Stomach (tissue), 9 donors: ENCODE results near the gene ING3. TPM values are rescaled to one million over a fixed set of nuclear protein-coding genes. Genes with fewer than 3 reads are reported as not detected.

Experiments
- DNase-seq, 2 donors: peaks; one replicate each; pipeline versions ENCODE4 v3.0.0 to v3.0.0-alpha.2; 2013 to 2019
- H3K27ac ChIP-seq, 5 donors: fragments of 200-600 bp in 4 of 5; sonication (generic) in 4 of 5; one replicate each; pipeline ENCODE4 v1.5.1; 2013 to 2019; ENCODE audit warnings: mild to moderate bottlenecking in 1 of 5, moderate library complexity in 1 of 5
- H3K27me3 ChIP-seq, 3 donors: fragments of 200-600 bp; sonication (generic); one replicate each; pipeline ENCODE4 v1.5.1; 2017 to 2019; ENCODE audit warnings: mixed run types in 1 of 3
- H3K36me3 ChIP-seq, 4 donors: fragments of 200-600 bp; sonication (generic); 1 replicate in 3 of 4; 2 replicates in 1 of 4; pipeline ENCODE4 v1.5.1; 2016 to 2019
- H3K4me1 ChIP-seq, 4 donors: fragments of 200-600 bp; sonication (generic); one replicate each; pipeline ENCODE4 v1.5.1; 2016 to 2019
- H3K4me3 ChIP-seq, 4 donors: fragments of 200-600 bp; sonication (generic) in 3 of 4; one replicate each; pipeline ENCODE4 v1.5.1; 2016 to 2019; ENCODE audit warnings: mild to moderate bottlenecking in 1 of 4
- H3K9me3 ChIP-seq, 4 donors: fragments of 200-600 bp; sonication (generic); one replicate each; pipeline ENCODE4 v1.5.1; 2016 to 2019
- EP300 ChIP-seq: sonication (generic); formaldehyde crosslinking; IDR thresholded peaks from one replicate; pipeline ENCODE4 v1.6.1; 2017; ENCODE audit warnings: antibody characterized with exemption
- POLR2A ChIP-seq, 4 donors: fragments of 450-650 bp; IDR thresholded peaks; one replicate each; pipeline ENCODE4 v1.6.1; 2016; ENCODE audit warnings: antibody characterized with exemption in 4 of 4, control low read depth in 2 of 4, mild to moderate bottlenecking in 1 of 4, moderate library complexity in 1 of 4
- POLR2AphosphoS5 ChIP-seq, 3 donors: sonication (generic); formaldehyde crosslinking; IDR thresholded peaks; one replicate each; pipeline ENCODE4 v1.6.1; 2016; ENCODE audit warnings: antibody characterized with exemption in 3 of 3
- whole genome bisulfite sequencing, 5 donors: extraction: QIAGEN DNeasy Blood & Tissue Kit in 3 of 5; methylation state at CpG; one replicate each; pipeline versions ENCODE4 v1.1.5 to v1.1.7; 2013 to 2018; 5-methylcytosine and 5-hydroxymethylcytosine counted together
- intact Hi-C: fragments of 100-400 bp; cut with DNase I; formaldehyde crosslinking; loops from one replicate; pipeline ENCODE4 v1.15.1; 2023; ENCODE audit warnings: low total_unique reads
- polyA plus RNA-seq, 3 donors: library from polyadenylated mRNA; stranded (reverse); fragments of 200-250 nt; gene quantifications; one replicate each; pipeline ENCODE4 v1.2.3, GENCODE V29; 2013
- total RNA-seq, 5 donors: library from RNA; depleted of rRNA; stranded (reverse); fragments of >200 nt; gene quantifications; one replicate each; pipeline versions ENCODE4 v1.1.0 to v1.2.3, GENCODE V29; 2014 to 2016
- TF ChIP-seq, protein P1 (sequence below), 7 experiments: fragments of 450-650 bp in 4 of 7; fragments of 200-600 bp in 3 of 7; sonication (generic) in 3 of 7; IDR thresholded peaks; one replicate each; pipeline ENCODE4 v1.5.1; 2016 to 2019; ENCODE audit warnings: antibody characterized with exemption in 7 of 7, control low read depth in 2 of 7, mild to moderate bottlenecking in 1 of 7
- donor health status: healthy with polysubstance abuse.
- donor health status: Bipolar disorder and iron deficiency.
- donor health status: healthy.

ING3 gene
- total and polyA plus RNA-seq, 8 donors = 6.3 to 37.1 (median 16.2) TPM

GRCh38 chr7:120949393-120949911 lies 1.1 kb upstream of the ING3 start:
- H3K27me3 ChIP-seq = no peaks in the 10 kb centered on the region
- peak overlapping the region; percentile 61 to 68 (median 66) for H3K4me3 ChIP-seq
- H3K9me3 ChIP-seq = no peaks in the 10 kb centered on the region
- H3K36me3 ChIP-seq = peaks cover 6 to 15% (median 11%) of the 10 kb centered on the region in 4 donors
- 40 to 51% (median 43%) methylated on average over 8 of the region's 8 CpGs for WGBS, 5 donors
- intact Hi-C loops = no loop called here
- no peak for DNase-seq
- H3K27ac ChIP-seq = peak overlapping the region in 2 of 5 donors; percentile 97 to 98
- TF ChIP-seq POLR2AphosphoS5 (IDR thresholded peaks at IDR 0.05) = no peak
- TF ChIP-seq, protein P1, sequence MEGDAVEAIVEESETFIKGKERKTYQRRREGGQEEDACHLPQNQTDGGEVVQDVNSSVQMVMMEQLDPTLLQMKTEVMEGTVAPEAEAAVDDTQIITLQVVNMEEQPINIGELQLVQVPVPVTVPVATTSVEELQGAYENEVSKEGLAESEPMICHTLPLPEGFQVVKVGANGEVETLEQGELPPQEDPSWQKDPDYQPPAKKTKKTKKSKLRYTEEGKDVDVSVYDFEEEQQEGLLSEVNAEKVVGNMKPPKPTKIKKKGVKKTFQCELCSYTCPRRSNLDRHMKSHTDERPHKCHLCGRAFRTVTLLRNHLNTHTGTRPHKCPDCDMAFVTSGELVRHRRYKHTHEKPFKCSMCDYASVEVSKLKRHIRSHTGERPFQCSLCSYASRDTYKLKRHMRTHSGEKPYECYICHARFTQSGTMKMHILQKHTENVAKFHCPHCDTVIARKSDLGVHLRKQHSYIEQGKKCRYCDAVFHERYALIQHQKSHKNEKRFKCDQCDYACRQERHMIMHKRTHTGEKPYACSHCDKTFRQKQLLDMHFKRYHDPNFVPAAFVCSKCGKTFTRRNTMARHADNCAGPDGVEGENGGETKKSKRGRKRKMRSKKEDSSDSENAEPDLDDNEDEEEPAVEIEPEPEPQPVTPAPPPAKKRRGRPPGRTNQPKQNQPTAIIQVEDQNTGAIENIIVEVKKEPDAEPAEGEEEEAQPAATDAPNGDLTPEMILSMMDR (IDR thresholded peaks at IDR 0.05) = no peak
- TF ChIP-seq POLR2A (IDR thresholded peaks at IDR 0.05) = no peak
- TF ChIP-seq EP300 = no peak
- peaks cover 15 to 38% (median 21%) of the 10 kb centered on the region in 4 donors for H3K4me1 ChIP-seq

DNA sequence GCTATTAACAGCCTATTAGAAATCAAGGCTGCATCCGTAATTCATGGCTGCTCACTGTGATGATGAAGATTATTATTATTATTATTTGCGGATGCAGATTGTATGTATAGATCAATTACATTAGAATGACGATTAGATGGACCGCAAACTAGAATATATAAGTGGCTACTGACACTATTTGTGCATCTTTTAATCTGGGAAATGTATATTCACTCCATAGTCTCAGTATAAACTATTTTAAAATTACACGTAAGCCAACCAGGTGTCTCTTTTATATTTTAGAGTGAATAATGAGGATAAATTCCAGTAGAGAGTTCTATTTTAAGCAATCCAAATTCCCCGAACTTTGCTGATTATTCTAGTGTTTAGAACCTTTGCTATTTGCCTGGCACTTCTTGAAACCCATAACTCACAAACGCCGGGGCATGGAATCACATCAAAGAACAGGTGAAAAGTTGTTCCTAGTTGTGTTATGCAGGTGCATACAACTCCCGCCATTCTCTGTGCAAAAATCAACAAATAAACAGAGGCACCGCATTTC lies 509 bp upstream of the ING3 start:
- Histone ChIP-seq H3K27ac (peak overlapping the region; percentile 64 to 98 (median 97)), H3K4me1 (peaks cover 15 to 42% (median 23%) of the 10 kb centered on the region in 4 donors), H3K9me3 (no peaks in the 10 kb centered on the region), H3K27me3 (no peaks in the 10 kb centered on the region), H3K4me3 (peak overlapping the region; percentile 61 to 68 (median 66)), H3K36me3 (peaks cover 6 to 21% (median 17%) of the 10 kb centered on the region in 4 donors)
- peak in 1 of 3 donors; percentile 54 for TF ChIP-seq POLR2AphosphoS5 (IDR thresholded peaks at IDR 0.05)
- no peak for TF ChIP-seq POLR2A (IDR thresholded peaks at IDR 0.05)
- intact Hi-C loops = no loop called here
- no peak for DNase-seq
- 0 to 3% (median 2%) methylated on average over 10 of the region's 10 CpGs for WGBS, 5 donors

GRCh38 chr7:120951309-120951699 lies 727 bp downstream of the ING3 start:
- Histone ChIP-seq H3K4me3 (peak overlapping the region; percentile 61 to 68 (median 66)), H3K4me1 (peaks cover 15 to 43% (median 23%) of the 10 kb centered on the region in 4 donors), H3K27ac (peak overlapping the region; percentile 97 to 99 (median 98)), H3K36me3 (peaks cover 6 to 33% (median 29%) of the 10 kb centered on the region in 4 donors), H3K27me3 (no peaks in the 10 kb centered on the region), H3K9me3 (no peaks in the 10 kb centered on the region)
- 5 to 12% (median 7%) methylated on average over 8 of the region's 8 CpGs for WGBS, 5 donors
- intact Hi-C loops = no loop called here
- TF ChIP-seq POLR2AphosphoS5 (IDR thresholded peaks at IDR 0.05) = no peak
- TF ChIP-seq POLR2A (IDR thresholded peaks at IDR 0.05) = no peak
- TF ChIP-seq, protein P1 (IDR thresholded peaks at IDR 0.05) = no peak
- no peak for TF ChIP-seq EP300
- no peak for DNase-seq

- no peak for DNase-seq
- intact Hi-C loops = no loop called here
- H3K36me3 ChIP-seq = peaks cover 6 to 39% (median 34%) of the 10 kb centered on the region in 4 donors
- TF ChIP-seq, protein P1 (IDR thresholded peaks at IDR 0.05) = no peak
- no peak for TF ChIP-seq EP300
- H3K27me3 ChIP-seq = no peaks in the 10 kb centered on the region
- H3K4me3 ChIP-seq = peak overlapping the region; percentile 61 to 68 (median 66)
- H3K9me3 ChIP-seq = no peaks in the 10 kb centered on the region
- 55 to 72% (median 63%) methylated on average over 2 of the region's 2 CpGs for WGBS, 5 donors
- peak overlapping the region in 4 of 5 donors; percentile 97 to 98 (median 98) for H3K27ac ChIP-seq
- peaks cover 15 to 43% (median 23%) of the 10 kb centered on the region in 4 donors for H3K4me1 ChIP-seq
Measured at GRCh38 chr7:120951826-120952225, 1.2 kb downstream of the ING3 start.

DNA sequence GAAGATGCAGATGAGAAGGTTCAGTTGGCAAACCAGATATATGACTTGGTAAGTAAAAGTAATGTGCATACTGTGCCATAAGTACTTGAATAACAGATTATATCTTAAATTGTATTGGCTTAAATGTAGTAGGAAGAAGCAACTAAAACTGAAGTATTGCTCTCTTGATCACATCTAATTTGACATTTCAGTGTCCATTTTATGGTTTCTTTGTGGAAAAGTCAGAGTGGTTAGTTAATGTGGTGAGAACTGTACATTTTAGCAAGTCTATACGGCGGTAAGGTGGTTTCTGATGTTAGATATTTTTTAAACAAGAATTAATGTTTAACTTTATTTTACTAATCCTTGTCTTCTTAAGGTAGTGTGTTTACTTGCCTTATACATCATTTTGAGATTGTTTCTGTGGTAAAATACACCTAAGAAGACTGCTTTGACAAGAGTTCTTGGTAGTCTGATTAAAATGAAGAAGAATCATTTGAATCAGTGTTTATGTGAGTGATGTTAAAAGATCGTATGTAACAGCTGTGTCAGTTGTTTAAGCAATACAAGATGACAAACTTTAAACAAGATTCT lies 5.1 kb downstream of the ING3 start:
- H3K4me3 ChIP-seq = no peak overlapping the region
- intact Hi-C loops = no loop called here
- no peak overlapping the region for H3K27ac ChIP-seq
- DNase-seq = no peak
- peaks cover 15 to 24% (median 20%) of the 10 kb centered on the region in 4 donors for H3K4me1 ChIP-seq
- no peak for TF ChIP-seq EP300
- TF ChIP-seq, protein P1 (IDR thresholded peaks at IDR 0.05) = no peak
- TF ChIP-seq POLR2AphosphoS5 (IDR thresholded peaks at IDR 0.05) = no peak
- no peak for TF ChIP-seq POLR2A (IDR thresholded peaks at IDR 0.05)
- WGBS, 5 donors = 67 to 78% (median 76%) methylated on average over 3 of the region's 3 CpGs
- H3K27me3 ChIP-seq = no peaks in the 10 kb centered on the region
- H3K36me3 ChIP-seq = peaks cover 9 to 58% (median 56%) of the 10 kb centered on the region in 4 donors
- no peaks in the 10 kb centered on the region for H3K9me3 ChIP-seq
